ENCODE measurements around the gene NR6A1. TPM values are rescaled to one million over a fixed set of nuclear protein-coding genes. Genes with fewer than 3 reads are reported as not detected.
A peak's percentile ranks its signal among the peaks of the same experiment; 100 is the strongest.

Gene NR6A1
- total RNA-seq, 1 experiment from 2014 or later: 6.0 TPM

DNA sequence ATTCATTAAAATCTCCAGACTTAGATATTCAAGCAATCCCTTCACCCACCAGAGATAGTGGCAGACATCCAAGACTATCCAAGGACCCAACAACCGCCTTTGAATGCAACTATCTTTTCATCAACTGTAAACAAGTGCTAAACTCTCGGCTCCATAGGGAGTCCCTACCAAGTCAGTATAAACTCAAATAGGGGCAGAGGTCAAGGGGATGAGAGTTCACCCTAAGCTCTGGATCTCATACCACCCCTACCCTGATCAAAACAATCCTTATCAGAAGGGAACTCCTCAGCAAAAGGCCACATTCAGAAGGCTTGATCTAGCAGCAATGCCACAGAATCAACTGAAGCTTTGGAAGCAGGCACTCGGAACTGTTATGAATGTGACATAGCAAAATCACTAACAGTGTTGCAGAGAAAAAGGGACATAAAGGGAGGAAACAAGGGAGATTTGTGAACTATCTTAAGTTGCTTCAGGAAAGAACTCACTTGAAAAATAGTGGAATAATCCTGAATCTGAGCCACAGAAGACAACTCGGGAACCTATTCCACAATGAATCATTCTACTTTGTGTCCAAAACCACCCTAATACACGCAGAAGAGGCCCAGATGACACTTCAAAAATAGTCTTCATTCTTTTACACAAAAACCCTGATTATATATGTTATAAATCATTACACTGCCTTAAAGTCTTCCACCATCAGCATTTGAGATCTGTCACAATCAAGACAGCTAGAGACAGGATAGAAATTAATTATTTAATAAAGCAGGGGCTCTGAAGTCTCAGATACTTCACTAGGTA lies 49.8 kb downstream of the NR6A1 start:
- Histone ChIP-seq H3K27me3 (no peaks in the 10 kb centered on the region), H3K4me1 (peaks cover 41% of the 10 kb centered on the region), H3K4me3 (no peak overlapping the region), H3K9me3 (replicated peaks) (no peaks in the 10 kb centered on the region), H3K36me3 (no peaks in the 10 kb centered on the region), H3K27ac (no peak overlapping the region)
- peak in 1 of 2 experiments; percentile 20 for DNase-seq

DNA sequence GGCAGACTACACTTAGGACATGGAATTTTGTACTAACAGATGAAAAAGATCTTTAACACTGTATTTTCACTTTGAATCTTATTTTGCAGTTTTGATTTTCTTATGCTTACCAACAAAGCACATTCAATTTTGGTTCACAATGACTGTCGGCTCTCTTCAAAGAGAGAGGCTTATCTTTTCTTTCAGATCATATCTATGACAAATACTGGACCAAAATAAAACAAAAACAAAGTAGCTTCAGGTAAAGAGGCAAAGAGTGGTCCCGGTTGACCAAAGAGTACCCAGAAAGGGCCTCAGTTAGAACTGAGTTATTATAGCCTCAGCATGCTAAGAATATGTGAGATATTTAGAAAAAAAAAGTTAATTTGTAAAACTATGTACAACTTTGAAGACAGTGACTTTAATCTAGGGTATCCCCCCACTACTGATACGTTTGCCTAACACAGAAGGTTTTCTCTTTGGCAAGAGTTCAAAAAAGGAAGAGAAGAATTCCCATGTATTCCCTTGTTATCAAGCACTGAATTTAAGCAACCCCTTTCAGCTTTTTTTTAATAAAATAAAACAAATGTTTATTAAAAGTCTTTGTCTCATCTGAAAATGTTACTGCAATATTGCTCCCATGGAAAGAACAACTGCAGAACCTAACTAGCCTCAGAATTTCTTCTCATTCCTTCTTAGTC lies 50.5 kb downstream of the NR6A1 start:
- Histone ChIP-seq H3K9me3 (replicated peaks) (no peaks in the 10 kb centered on the region), H3K4me1 (peaks cover 33% of the 10 kb centered on the region), H3K27me3 (no peaks in the 10 kb centered on the region), H3K36me3 (no peaks in the 10 kb centered on the region), H3K27ac (no peak overlapping the region), H3K4me3 (no peak overlapping the region)
- DNase-seq: no peak

- Histone ChIP-seq H3K27me3 (no peaks in the 10 kb centered on the region), H3K4me3 (no peak overlapping the region), H3K4me1 (peaks cover 19% of the 10 kb centered on the region), H3K9me3 (replicated peaks) (no peaks in the 10 kb centered on the region), H3K27ac (no peak overlapping the region), H3K36me3 (no peaks in the 10 kb centered on the region)
- DNase-seq: no peak
These were observed 52.2 kb downstream of the NR6A1 start for GRCh38 chr9:124718928-124719327.

DNA sequence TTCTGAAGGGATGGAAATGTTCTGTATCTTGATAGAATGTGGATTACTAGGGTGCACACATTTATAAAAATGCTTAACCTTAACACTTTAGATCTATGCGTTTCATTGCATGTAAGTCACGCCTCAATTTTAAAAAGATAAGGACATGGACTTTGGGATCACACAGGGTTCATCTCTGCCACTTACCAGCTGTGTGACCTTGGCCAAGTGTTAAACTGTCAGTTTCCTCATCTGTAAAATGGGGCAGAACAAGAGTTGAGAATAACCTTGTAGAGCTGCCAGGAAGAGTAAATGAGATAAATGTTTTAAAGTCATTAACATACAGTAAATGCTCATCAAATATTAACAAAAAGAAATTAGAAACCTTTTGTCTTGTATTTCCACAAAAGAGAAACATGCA lies 53.5 kb downstream of the NR6A1 start:
- H3K27ac ChIP-seq: no peak overlapping the region
- peaks cover 11% of the 10 kb centered on the region for H3K4me1 ChIP-seq
- no peak overlapping the region for H3K4me3 ChIP-seq
- H3K9me3 ChIP-seq (replicated peaks): no peaks in the 10 kb centered on the region
- no peak for DNase-seq
- no peaks in the 10 kb centered on the region for H3K36me3 ChIP-seq
- no peaks in the 10 kb centered on the region for H3K27me3 ChIP-seq

- no peaks in the 10 kb centered on the region for H3K36me3 ChIP-seq
- H3K9me3 ChIP-seq (replicated peaks): no peaks in the 10 kb centered on the region
- no peak overlapping the region for H3K27ac ChIP-seq
- no peak overlapping the region for H3K4me3 ChIP-seq
- no peak for DNase-seq
- H3K4me1 ChIP-seq: peaks cover 11% of the 10 kb centered on the region
- no peaks in the 10 kb centered on the region for H3K27me3 ChIP-seq
These were observed 54.3 kb downstream of the NR6A1 start for GRCh38 chr9:124716808-124717207.

GRCh38 chr9:124710766-124711165 lies 60.3 kb downstream of the NR6A1 start:
- Histone ChIP-seq H3K4me3 (no peak overlapping the region), H3K9me3 (replicated peaks) (no peaks in the 10 kb centered on the region), H3K27ac (no peak overlapping the region)

GRCh38 chr9:124709292-124709690 lies 61.8 kb downstream of the NR6A1 start:
- H3K27me3 ChIP-seq: no peaks in the 10 kb centered on the region
- no peak for DNase-seq
- H3K4me3 ChIP-seq: no peak overlapping the region
- peaks cover 5% of the 10 kb centered on the region for H3K36me3 ChIP-seq
- no peaks in the 10 kb centered on the region for H3K9me3 ChIP-seq (replicated peaks)
- no peak overlapping the region for H3K27ac ChIP-seq
- H3K4me1 ChIP-seq: no peaks in the 10 kb centered on the region

More at GRCh38 chr9:124710766-124711165, 60.3 kb downstream of the NR6A1 start:
- H3K4me1 ChIP-seq: no peaks in the 10 kb centered on the region
- no peak for DNase-seq
- H3K27me3 ChIP-seq: no peaks in the 10 kb centered on the region
- H3K36me3 ChIP-seq: peaks cover 5% of the 10 kb centered on the region

GRCh38 chr9:124708633-124709291 lies 62.3 kb downstream of the NR6A1 start:
- H3K4me3 ChIP-seq: no peak overlapping the region
- no peaks in the 10 kb centered on the region for H3K4me1 ChIP-seq
- H3K36me3 ChIP-seq: peaks cover 9% of the 10 kb centered on the region
- DNase-seq: no peak
- H3K27me3 ChIP-seq: no peaks in the 10 kb centered on the region
- no peaks in the 10 kb centered on the region for H3K9me3 ChIP-seq (replicated peaks)
- H3K27ac ChIP-seq: no peak overlapping the region

- Histone ChIP-seq H3K9me3 (replicated peaks) (no peaks in the 10 kb centered on the region), H3K27me3 (no peaks in the 10 kb centered on the region), H3K36me3 (peaks cover 12% of the 10 kb centered on the region), H3K27ac (no peak overlapping the region), H3K4me3 (no peak overlapping the region), H3K4me1 (no peaks in the 10 kb centered on the region)
- DNase-seq: no peak
These were observed 63.0 kb downstream of the NR6A1 start for GRCh38 chr9:124708074-124708473.

GRCh38 chr9:124707666-124708065 lies 63.4 kb downstream of the NR6A1 start:
- no peaks in the 10 kb centered on the region for H3K9me3 ChIP-seq (replicated peaks)
- H3K4me1 ChIP-seq: no peaks in the 10 kb centered on the region
- peaks cover 16% of the 10 kb centered on the region for H3K36me3 ChIP-seq
- DNase-seq: no peak
- H3K27ac ChIP-seq: no peak overlapping the region
- H3K27me3 ChIP-seq: no peaks in the 10 kb centered on the region
- no peak overlapping the region for H3K4me3 ChIP-seq

- H3K4me3 ChIP-seq: no peak overlapping the region
- no peaks in the 10 kb centered on the region for H3K4me1 ChIP-seq
- no peak overlapping the region for H3K27ac ChIP-seq
- H3K27me3 ChIP-seq: no peaks in the 10 kb centered on the region
- DNase-seq: no peak
- H3K36me3 ChIP-seq: peaks cover 24% of the 10 kb centered on the region
- H3K9me3 ChIP-seq (replicated peaks): no peaks in the 10 kb centered on the region
These were observed 64.4 kb downstream of the NR6A1 start for GRCh38 chr9:124706685-124707084.

DNA sequence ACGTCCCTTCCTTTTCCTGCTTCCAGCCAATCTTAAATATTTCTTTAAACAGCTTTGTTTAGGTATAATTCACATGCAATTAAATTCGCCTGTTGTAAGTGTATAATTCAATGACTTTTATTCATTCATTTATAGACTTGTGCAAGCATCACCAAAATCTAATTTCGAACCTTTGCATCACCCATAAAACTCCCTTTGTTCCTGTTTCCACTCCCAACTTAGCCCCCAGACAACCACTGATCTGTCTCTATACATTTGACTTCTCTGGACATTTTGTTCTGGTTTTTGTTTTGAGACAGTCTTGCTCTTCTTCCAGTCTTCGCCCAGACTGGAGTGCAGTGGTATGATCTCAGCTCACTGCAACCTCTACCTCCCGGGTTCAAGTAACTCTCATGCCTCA lies 71.5 kb downstream of the NR6A1 start:
- Histone ChIP-seq H3K4me3 (no peak overlapping the region), H3K9me3 (replicated peaks) (no peaks in the 10 kb centered on the region), H3K27me3 (no peaks in the 10 kb centered on the region), H3K36me3 (peaks cover 44% of the 10 kb centered on the region), H3K27ac (no peak overlapping the region), H3K4me1 (peaks cover 26% of the 10 kb centered on the region)
- no peak for DNase-seq

DNA sequence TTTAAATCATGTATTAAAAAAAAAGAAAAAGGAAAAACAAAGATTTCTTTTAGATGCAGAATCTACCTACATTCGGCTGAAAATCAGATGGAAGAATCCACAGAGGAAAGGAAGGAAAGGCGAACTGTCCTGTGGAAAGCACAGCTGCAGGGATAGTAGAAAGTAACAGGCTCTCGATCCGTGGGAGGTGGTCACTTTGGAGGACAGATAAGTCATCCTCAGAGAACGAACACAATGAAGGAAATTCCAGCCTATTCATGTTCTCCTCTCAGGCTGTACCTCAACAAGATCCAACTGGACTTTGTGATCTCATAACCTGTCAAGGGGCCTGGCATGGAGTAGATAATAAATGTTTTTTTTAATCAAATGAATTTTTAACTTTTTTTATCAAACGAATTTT lies 72.8 kb downstream of the NR6A1 start:
- Histone ChIP-seq H3K27ac (no peak overlapping the region), H3K27me3 (no peaks in the 10 kb centered on the region), H3K4me1 (peaks cover 39% of the 10 kb centered on the region), H3K4me3 (no peak overlapping the region), H3K36me3 (peaks cover 44% of the 10 kb centered on the region), H3K9me3 (replicated peaks) (no peaks in the 10 kb centered on the region)
- DNase-seq: peak in 1 of 2 experiments; percentile 19

- H3K36me3 ChIP-seq: peaks cover 43% of the 10 kb centered on the region
- no peak overlapping the region for H3K27ac ChIP-seq
- no peaks in the 10 kb centered on the region for H3K9me3 ChIP-seq (replicated peaks)
- DNase-seq: no peak
- H3K27me3 ChIP-seq: no peaks in the 10 kb centered on the region
- H3K4me3 ChIP-seq: no peak overlapping the region
- peaks cover 44% of the 10 kb centered on the region for H3K4me1 ChIP-seq
These were observed 73.5 kb downstream of the NR6A1 start for GRCh38 chr9:124697326-124698200.

All from SJCRH30 (cell line).